Thyroid gland (tissue), 4 donors: ENCODE measurements around the gene ZNF487. TPM values are rescaled to one million over a fixed set of nuclear protein-coding genes. Genes with fewer than 3 reads are reported as not detected.
A peak's percentile ranks its signal among the peaks of the same experiment; 100 is the strongest.
"Not testable (repeated sequence)": the region's sequence is repeated elsewhere in the genome, so short reads cannot be mapped to it uniquely, and the experiment has no call there.

ENCODE experiments used
- DNase-seq, 2 donors: peaks; one replicate each; pipeline ENCODE4 v3.0.0-alpha.2; 2019
- H3K27ac ChIP-seq, 3 donors: fragments of 200-600 bp; sonication (generic); 1 replicate in 2 of 3; 2 replicates in 1 of 3; pipeline ENCODE4 v1.5.1; 2016 to 2019; ENCODE audit warnings: mild to moderate bottlenecking in 1 of 3, moderate library complexity in 1 of 3
- H3K27me3 ChIP-seq: fragments of 200-600 bp; sonication (generic); one replicate; pipeline ENCODE4 v1.5.1; 2019
- H3K36me3 ChIP-seq, 2 donors: fragments of 200-600 bp; sonication (generic); one replicate each; pipeline ENCODE4 v1.5.1; 2016 to 2019
- H3K4me1 ChIP-seq, 2 donors: fragments of 200-600 bp; sonication (generic); one replicate each; pipeline ENCODE4 v1.5.1; 2017 to 2019
- H3K4me3 ChIP-seq, 3 donors: fragments of 200-600 bp; sonication (generic); replicated peaks in 1 of 3; 1 replicate in 2 of 3; 2 replicates in 1 of 3; pipeline ENCODE4 v1.5.1; 2016; ENCODE audit warnings: mild to moderate bottlenecking in 1 of 3
- H3K9me3 ChIP-seq: fragments of 200-600 bp; sonication (generic); one replicate; pipeline ENCODE4 v1.5.1; 2017
- POLR2A ChIP-seq, 2 donors: fragments of 450-650 bp; IDR thresholded peaks; one replicate each; pipeline ENCODE4 v1.6.1; 2017; ENCODE audit warnings: antibody characterized with exemption in 2 of 2, mild to moderate bottlenecking in 2 of 2, moderate library complexity in 1 of 2
- WGBS, 2 donors: methylation state at CpG; one replicate each; pipeline ENCODE4 v1.1.5; 2017; 5-methylcytosine and 5-hydroxymethylcytosine counted together
- intact Hi-C: fragments of 100-400 bp; cut with DNase I; formaldehyde crosslinking; loops from one replicate; pipeline ENCODE4 v1.15.1; 2023
- total RNA-seq, 4 donors: library from RNA; depleted of rRNA; stranded (reverse); fragments of >200 nt; gene quantifications; one replicate each; pipeline ENCODE4 v1.2.3, GENCODE V29; 2016
- TF ChIP-seq, protein P1 (sequence below), 6 experiments: fragments of 200-600 bp in 3 of 6; fragments of 450-650 bp in 3 of 6; sonication (generic) in 3 of 6; IDR thresholded peaks; one replicate each; pipeline ENCODE4 v1.5.1; 2016 to 2019; ENCODE audit warnings: antibody characterized with exemption in 6 of 6, mild to moderate bottlenecking in 2 of 6, inconsistent platforms in 1 of 6, moderate library complexity in 1 of 6

Gene ZNF487
- total RNA-seq, 4 donors from 2014 or later = 11.9 to 21.7 (median 19.9) TPM

- Histone ChIP-seq H3K9me3 (no peaks in the 10 kb centered on the region), H3K27ac (peak overlapping the region; percentile 91 to 99 (median 96)), H3K4me3 (peak overlapping the region in 2 of 3 donors; percentile 31 to 59), H3K36me3 (no peaks in the 10 kb centered on the region), H3K27me3 (no peaks in the 10 kb centered on the region), H3K4me1 (peaks cover 7 to 19% of the 10 kb centered on the region in 2 donors)
- intact Hi-C loops = no loop called here
- no peak for DNase-seq
- TF ChIP-seq, protein P1, sequence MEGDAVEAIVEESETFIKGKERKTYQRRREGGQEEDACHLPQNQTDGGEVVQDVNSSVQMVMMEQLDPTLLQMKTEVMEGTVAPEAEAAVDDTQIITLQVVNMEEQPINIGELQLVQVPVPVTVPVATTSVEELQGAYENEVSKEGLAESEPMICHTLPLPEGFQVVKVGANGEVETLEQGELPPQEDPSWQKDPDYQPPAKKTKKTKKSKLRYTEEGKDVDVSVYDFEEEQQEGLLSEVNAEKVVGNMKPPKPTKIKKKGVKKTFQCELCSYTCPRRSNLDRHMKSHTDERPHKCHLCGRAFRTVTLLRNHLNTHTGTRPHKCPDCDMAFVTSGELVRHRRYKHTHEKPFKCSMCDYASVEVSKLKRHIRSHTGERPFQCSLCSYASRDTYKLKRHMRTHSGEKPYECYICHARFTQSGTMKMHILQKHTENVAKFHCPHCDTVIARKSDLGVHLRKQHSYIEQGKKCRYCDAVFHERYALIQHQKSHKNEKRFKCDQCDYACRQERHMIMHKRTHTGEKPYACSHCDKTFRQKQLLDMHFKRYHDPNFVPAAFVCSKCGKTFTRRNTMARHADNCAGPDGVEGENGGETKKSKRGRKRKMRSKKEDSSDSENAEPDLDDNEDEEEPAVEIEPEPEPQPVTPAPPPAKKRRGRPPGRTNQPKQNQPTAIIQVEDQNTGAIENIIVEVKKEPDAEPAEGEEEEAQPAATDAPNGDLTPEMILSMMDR (IDR thresholded peaks at IDR 0.05) = no peak
- no peak for TF ChIP-seq POLR2A (IDR thresholded peaks at IDR 0.05)
- WGBS, 2 donors = 32 to 45% methylated on average over 4 of the region's 4 CpGs
These were observed 15.8 kb upstream of the ZNF487 start for GRCh38 chr10:43421201-43421507.

DNA sequence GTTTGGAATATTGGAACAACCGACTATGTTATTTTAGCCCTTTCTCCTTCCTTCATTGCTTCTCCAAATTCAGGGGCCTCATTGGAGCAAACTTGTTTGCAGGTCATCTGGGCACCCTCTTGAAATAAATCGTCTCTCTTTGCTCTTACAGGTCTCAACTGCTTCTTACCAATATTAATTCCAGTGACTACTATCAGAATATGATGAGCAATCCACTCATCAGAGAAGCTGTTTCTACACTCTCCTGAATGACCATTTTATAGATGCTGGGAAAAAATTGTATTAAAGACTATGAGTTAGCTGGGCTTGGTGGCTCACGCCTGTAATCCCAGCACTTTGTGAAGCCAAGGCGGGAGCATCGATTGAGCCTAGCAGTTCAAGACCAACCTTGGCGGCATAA, 15.4 kb upstream of the ZNF487 start:
- Histone ChIP-seq H3K9me3 (no peaks in the 10 kb centered on the region), H3K4me1 (peaks cover 7 to 19% of the 10 kb centered on the region in 2 donors), H3K27ac (peak overlapping the region; percentile 91 to 99 (median 96)), H3K36me3 (no peaks in the 10 kb centered on the region), H3K4me3 (no peak overlapping the region), H3K27me3 (no peaks in the 10 kb centered on the region)
- intact Hi-C loops = no loop called here
- no peak for DNase-seq
- TF ChIP-seq POLR2A (IDR thresholded peaks at IDR 0.05) = no peak
- TF ChIP-seq, protein P1 (IDR thresholded peaks at IDR 0.05) = no peak
- WGBS, 2 donors = 85 to 89% methylated on average over 6 of the region's 6 CpGs

DNA sequence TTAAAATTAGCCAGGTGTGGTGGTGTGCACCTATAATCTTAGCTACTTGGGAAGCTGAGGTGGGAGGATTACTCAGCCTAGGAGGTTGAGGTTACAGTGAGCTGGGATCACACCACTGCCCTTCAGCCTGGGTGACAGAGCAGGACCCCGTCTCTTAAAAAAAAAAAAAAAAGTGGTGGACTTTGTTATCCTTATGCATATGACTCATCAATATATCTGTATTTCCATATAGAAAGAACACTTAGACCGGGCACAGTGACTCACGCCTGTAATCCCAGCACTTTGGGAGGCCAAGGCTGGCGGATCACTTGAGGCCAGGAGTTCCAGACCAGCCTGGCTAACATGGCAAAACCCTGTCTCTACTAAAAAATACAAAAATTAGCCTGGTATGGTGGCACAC, 15.0 kb upstream of the ZNF487 start:
- H3K27me3 ChIP-seq, H3K4me3 ChIP-seq, H3K27ac ChIP-seq, DNase-seq, H3K9me3 ChIP-seq, intact Hi-C loops, H3K36me3 ChIP-seq: not testable (repeated sequence)
- WGBS, 2 donors = 93 to 96% methylated on average over 4 of the region's 4 CpGs
- H3K4me1 ChIP-seq = peaks cover 7 to 19% of the 10 kb centered on the region in 2 donors

GRCh38 chr10:43424416-43424815, 12.5 kb upstream of the ZNF487 start:
- no peaks in the 10 kb centered on the region for H3K27me3 ChIP-seq
- H3K36me3 ChIP-seq = no peaks in the 10 kb centered on the region
- no peak for DNase-seq
- no peaks in the 10 kb centered on the region for H3K9me3 ChIP-seq
- WGBS, 2 donors = 80 to 85% methylated on average over 6 of the region's 6 CpGs
- TF ChIP-seq, protein P1 (IDR thresholded peaks at IDR 0.05) = no peak
- no peak for TF ChIP-seq POLR2A (IDR thresholded peaks at IDR 0.05)
- H3K27ac ChIP-seq = peak overlapping the region in 2 of 3 donors; percentile 19 to 34
- intact Hi-C loops = no loop called here
- peaks cover 7 to 19% of the 10 kb centered on the region in 2 donors for H3K4me1 ChIP-seq
- no peak overlapping the region for H3K4me3 ChIP-seq

- H3K27me3 ChIP-seq = not testable (repeated sequence)
- 96 to 97% methylated on average over 12 of the region's 12 CpGs for WGBS, 2 donors
These were observed 10.4 kb upstream of the ZNF487 start for GRCh38 chr10:43426476-43426875.

DNA sequence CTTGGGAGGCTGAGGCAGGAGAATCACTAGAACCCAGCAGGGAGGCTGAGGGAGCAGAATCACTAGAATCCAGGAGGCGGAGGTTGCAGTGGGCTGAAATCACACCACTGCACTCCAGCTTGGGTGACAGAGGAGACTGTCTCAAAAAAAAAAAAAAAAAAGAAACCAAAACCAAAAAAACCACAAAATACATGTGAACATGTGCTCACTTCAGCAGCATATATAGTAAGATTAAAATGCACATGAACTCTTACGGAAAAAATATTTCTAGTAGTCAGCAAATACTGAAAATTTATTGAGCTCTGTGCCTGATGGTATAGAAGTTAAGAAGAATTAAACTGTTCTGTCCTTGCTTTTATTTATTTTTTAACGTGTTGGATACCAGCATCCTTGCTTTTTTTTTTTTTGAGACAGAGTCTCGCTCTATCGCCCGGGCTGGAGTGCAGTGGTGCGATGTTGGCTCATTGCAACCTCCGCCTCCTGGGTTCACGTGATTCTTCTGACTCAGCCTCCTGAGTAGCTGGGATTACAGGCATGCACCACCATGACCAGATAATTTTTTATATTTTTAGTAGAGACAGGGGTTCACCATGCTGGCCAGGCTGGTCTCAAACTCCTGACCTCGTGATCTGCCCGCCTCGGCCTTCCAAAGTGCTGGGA, 9.6 kb upstream of the ZNF487 start:
- intact Hi-C loops = no loop called here

More at GRCh38 chr10:43426476-43426875, 10.4 kb upstream of the ZNF487 start:
- intact Hi-C loops, H3K36me3 ChIP-seq, H3K27ac ChIP-seq, H3K4me3 ChIP-seq, DNase-seq, H3K9me3 ChIP-seq: not testable (repeated sequence)
- peaks cover 7 to 10% of the 10 kb centered on the region in 2 donors for H3K4me1 ChIP-seq

More for the DNA sequence above, 9.6 kb upstream of the ZNF487 start:
- no peak for DNase-seq
- Histone ChIP-seq H3K27me3 (no peaks in the 10 kb centered on the region), H3K9me3 (no peaks in the 10 kb centered on the region), H3K27ac (no peak overlapping the region), H3K36me3 (no peaks in the 10 kb centered on the region), H3K4me3 (no peak overlapping the region), H3K4me1 (peaks cover 7% of the 10 kb centered on the region in 2 donors)
- WGBS, 2 donors = 88 to 91% methylated on average over 12 of the region's 12 CpGs
- TF ChIP-seq POLR2A (IDR thresholded peaks at IDR 0.05) = no peak
- TF ChIP-seq, protein P1 (IDR thresholded peaks at IDR 0.05) = no peak
